ENCODE results near the gene DDX28.

DNA sequence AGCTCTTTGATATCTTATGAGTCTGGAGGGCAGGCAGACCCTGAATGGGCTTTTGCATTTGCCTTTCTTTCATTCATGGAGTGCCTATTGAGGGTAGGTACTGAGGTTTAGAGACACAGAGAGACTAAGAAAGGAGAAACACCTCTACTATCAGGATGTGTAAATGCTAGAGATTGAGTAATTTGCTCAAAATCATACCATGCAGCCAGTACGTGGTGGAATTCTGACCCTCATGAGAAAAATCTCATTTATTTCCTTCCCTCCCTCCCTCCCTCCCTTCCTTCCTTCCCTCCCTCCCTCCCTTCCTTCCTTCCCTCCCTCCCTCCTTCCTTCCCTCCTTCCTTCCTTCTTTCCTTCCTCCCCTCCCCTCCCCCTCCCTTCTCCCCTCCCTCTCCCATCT lies 43.7 kb upstream of the DDX28 start:
- TF ChIP-seq POLR2AphosphoS2 (conservative IDR thresholded peaks at IDR 0.05; ENCODE audit: low read length): no peak
- no peak for TF ChIP-seq CBX2 (IDR thresholded peaks at IDR 0.05; ENCODE audit: borderline replicate concordance, low read depth)
- TF ChIP-seq MYC (IDR thresholded peaks at IDR 0.05; ENCODE audit: borderline replicate concordance, low read length): no peak
- no peak for TF ChIP-seq POLR2A (IDR thresholded peaks at IDR 0.05; ENCODE audit: low read length)
